GM21786 (cell line): ENCODE measurements around the gene RBCK1.
A peak's percentile ranks its signal among the peaks of the same experiment; 100 is the strongest.
"Not testable (repeated sequence)": the region's sequence is repeated elsewhere in the genome, so short reads cannot be mapped to it uniquely, and the experiment has no call there.

ENCODE experiments used
- ATAC-seq: cut with Tn5 transposase; IDR thresholded peaks from one replicate; pipeline ENCODE4 v1.9.1; 2021; ENCODE audit not compliant: unreplicated experiment

The RBCK1 gene

GRCh38 chr20:467755-468154 is 59.7 kb downstream of the RBCK1 start:
- no peak for ATAC-seq

GRCh38 chr20:469746-470490 is 61.8 kb downstream of the RBCK1 start:
- no peak for ATAC-seq

GRCh38 chr20:472137-472846 is 64.2 kb downstream of the RBCK1 start:
- ATAC-seq, result no peak

GRCh38 chr20:472889-473292 is 64.8 kb downstream of the RBCK1 start:
- no peak for ATAC-seq

GRCh38 chr20:474581-474980 is 66.5 kb downstream of the RBCK1 start:
- ATAC-seq, result no peak

GRCh38 chr20:475463-476357 is 67.6 kb downstream of the RBCK1 start:
- no peak for ATAC-seq

- ATAC-seq, result not testable (repeated sequence)
Measured at GRCh38 chr20:476561-477249, 68.6 kb downstream of the RBCK1 start.

GRCh38 chr20:478010-478948 is 70.2 kb downstream of the RBCK1 start:
- ATAC-seq, result no peak

GRCh38 chr20:478949-479429 is 70.9 kb downstream of the RBCK1 start:
- ATAC-seq, result peak; percentile 45

- no peak for ATAC-seq
Measured at GRCh38 chr20:479487-479886, 71.4 kb downstream of the RBCK1 start.

- no peak for ATAC-seq
Measured at GRCh38 chr20:480044-480443, 71.9 kb downstream of the RBCK1 start.

GRCh38 chr20:481167-481566 is 73.1 kb downstream of the RBCK1 start:
- ATAC-seq, result no peak
